Measurements from ENCODE around the gene COBLL1.

The COBLL1 gene

DNA sequence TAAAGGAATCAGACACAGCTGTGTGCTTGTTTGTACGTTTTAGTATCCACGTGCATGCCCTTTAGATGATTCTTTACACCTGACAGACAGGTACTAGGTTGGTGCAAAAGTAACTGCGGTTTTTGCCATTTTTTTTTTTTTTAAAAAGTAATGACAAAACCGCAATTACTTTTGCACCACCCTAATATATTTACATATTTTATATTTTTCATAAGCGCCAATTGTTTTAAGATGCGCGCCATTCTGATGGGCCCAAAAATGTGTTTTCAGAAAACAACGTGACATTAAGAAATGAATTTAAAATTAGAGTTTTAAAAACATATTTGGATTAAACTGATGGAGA, 972 bp upstream of the COBLL1 start:
- TF ChIP-seq CTCF (conservative IDR thresholded peaks at IDR 0.05; ENCODE audit: low read depth, low read length) = no peak
- no peak overlapping the region for H3K4me3 ChIP-seq (ENCODE audit: low read depth, low read length)
- no peak for DNase-seq (ENCODE audit: low read depth)

GRCh38 chr2:164840930-164841718, 499 bp downstream of the COBLL1 start:
- peak; percentile 78 for DNase-seq (ENCODE audit: low read depth)
- peak overlapping the region; percentile 86 for H3K4me3 ChIP-seq (ENCODE audit: low read depth, low read length)
- peak; percentile 8 for TF ChIP-seq CTCF (conservative IDR thresholded peaks at IDR 0.05; ENCODE audit: low read depth, low read length)

GRCh38 chr2:164840458-164840929, 1.1 kb downstream of the COBLL1 start:
- peak; percentile 50 for DNase-seq (ENCODE audit: low read depth)
- H3K4me3 ChIP-seq (ENCODE audit: low read depth, low read length) = peak overlapping the region; percentile 86
- no peak for TF ChIP-seq CTCF (conservative IDR thresholded peaks at IDR 0.05; ENCODE audit: low read depth, low read length)

DNA sequence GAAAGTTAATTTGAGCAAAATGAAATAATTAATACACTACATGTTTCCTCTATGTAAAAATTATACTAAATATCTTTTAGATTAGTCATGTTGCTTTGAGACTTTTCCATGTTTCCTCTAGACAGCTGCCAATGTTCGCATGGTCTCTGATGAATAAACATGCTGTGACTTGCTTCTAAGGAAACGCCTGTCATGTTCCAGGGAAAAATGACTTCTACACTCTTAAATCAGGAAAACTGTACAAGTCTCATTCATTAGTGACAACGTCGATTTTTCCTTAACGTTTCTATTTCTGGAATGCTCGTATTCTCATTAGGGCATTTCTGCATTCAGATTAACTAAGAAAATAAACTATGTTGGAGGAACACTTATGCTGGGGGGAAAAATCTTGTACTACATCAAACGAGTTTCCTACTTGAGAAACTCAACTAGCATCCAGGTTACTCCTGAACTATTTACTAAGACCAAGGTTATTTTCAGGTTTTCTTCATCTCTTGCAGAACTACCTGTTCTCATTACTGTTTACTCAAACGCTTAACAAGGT, 1.6 kb downstream of the COBLL1 start:
- peak overlapping the region; percentile 86 for H3K4me3 ChIP-seq (ENCODE audit: low read depth, low read length)
- peak; percentile 65 for DNase-seq (ENCODE audit: low read depth)
- TF ChIP-seq CTCF (conservative IDR thresholded peaks at IDR 0.05; ENCODE audit: low read depth, low read length) = no peak

DNA sequence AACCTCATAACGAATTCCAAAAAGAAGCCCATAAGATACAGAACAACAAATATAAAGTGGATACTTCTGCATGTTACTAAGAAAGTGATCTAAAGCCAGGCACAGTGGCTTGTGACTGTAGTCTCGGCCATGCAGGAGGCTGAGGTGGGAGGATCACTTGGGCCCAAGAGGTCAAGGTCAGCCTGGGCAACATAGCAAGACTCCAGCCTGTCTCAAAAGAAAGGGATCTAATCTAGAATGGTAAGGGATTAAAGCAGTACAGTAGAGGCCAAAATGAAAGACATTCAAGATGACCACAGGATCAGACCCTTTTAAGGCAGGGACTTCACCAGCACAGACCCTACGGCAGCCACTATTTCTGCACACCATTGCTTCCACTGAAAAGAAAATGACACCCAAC, 3.8 kb downstream of the COBLL1 start:
- H3K4me3 ChIP-seq (ENCODE audit: low read depth, low read length) = no peak overlapping the region
- TF ChIP-seq CTCF (conservative IDR thresholded peaks at IDR 0.05; ENCODE audit: low read depth, low read length) = no peak
- DNase-seq (ENCODE audit: low read depth) = no peak

- no peak for TF ChIP-seq CTCF (conservative IDR thresholded peaks at IDR 0.05; ENCODE audit: low read depth, low read length)
Observed at GRCh38 chr2:164836907-164837306, 4.7 kb downstream of the COBLL1 start.

GRCh38 chr2:164835302-164835701, 6.3 kb downstream of the COBLL1 start:
- no peak for DNase-seq (ENCODE audit: low read depth)
- no peak overlapping the region for H3K4me3 ChIP-seq (ENCODE audit: low read depth, low read length)
- no peak for TF ChIP-seq CTCF (conservative IDR thresholded peaks at IDR 0.05; ENCODE audit: low read depth, low read length)

More at GRCh38 chr2:164836907-164837306, 4.7 kb downstream of the COBLL1 start:
- no peak overlapping the region for H3K4me3 ChIP-seq (ENCODE audit: low read depth, low read length)
- DNase-seq (ENCODE audit: low read depth) = no peak
